ENCODE measurements around the gene HIVEP2. TPM values are rescaled to one million over a fixed set of nuclear protein-coding genes. Genes with fewer than 3 reads are reported as not detected.

The HIVEP2 gene
- total RNA-seq, 1 donor from 2014 or later: 26.6 TPM

- DNase-seq (ENCODE audit: low read depth): no peak
Measured at GRCh38 chr6:142844065-142844755, 100.8 kb downstream of the HIVEP2 start.

GRCh38 chr6:142843361-142843760 is 101.6 kb downstream of the HIVEP2 start:
- no peak for DNase-seq (ENCODE audit: low read depth)

GRCh38 chr6:142842418-142843261 is 102.3 kb downstream of the HIVEP2 start:
- DNase-seq (ENCODE audit: low read depth): no peak

- DNase-seq (ENCODE audit: low read depth): no peak
Measured at GRCh38 chr6:142841915-142842314, 103.1 kb downstream of the HIVEP2 start.

GRCh38 chr6:142839686-142840040 is 105.3 kb downstream of the HIVEP2 start:
- no peak for DNase-seq (ENCODE audit: low read depth)

- peak; percentile 97 for DNase-seq (ENCODE audit: low read depth)
Measured at GRCh38 chr6:142838821-142839685, 105.9 kb downstream of the HIVEP2 start.

GRCh38 chr6:142835787-142836535 is 109.0 kb downstream of the HIVEP2 start:
- DNase-seq (ENCODE audit: low read depth): no peak

- no peak for DNase-seq (ENCODE audit: low read depth)
Measured at GRCh38 chr6:142834853-142835252, 110.1 kb downstream of the HIVEP2 start.

- DNase-seq (ENCODE audit: low read depth): no peak
Measured at GRCh38 chr6:142833798-142834197, 111.2 kb downstream of the HIVEP2 start.

GRCh38 chr6:142833054-142833453 is 111.9 kb downstream of the HIVEP2 start:
- peak; percentile 95 for DNase-seq (ENCODE audit: low read depth)

GRCh38 chr6:142830807-142831206 is 114.2 kb downstream of the HIVEP2 start:
- no peak for DNase-seq (ENCODE audit: low read depth)

- DNase-seq (ENCODE audit: low read depth): no peak
Measured at GRCh38 chr6:142830116-142830710, 114.8 kb downstream of the HIVEP2 start.

- DNase-seq (ENCODE audit: low read depth): no peak
Measured at GRCh38 chr6:142829556-142829955, 115.4 kb downstream of the HIVEP2 start.

GRCh38 chr6:142827991-142828390 is 117.0 kb downstream of the HIVEP2 start:
- no peak for DNase-seq (ENCODE audit: low read depth)

- no peak for DNase-seq (ENCODE audit: low read depth)
Measured at GRCh38 chr6:142827369-142827768, 117.6 kb downstream of the HIVEP2 start.

- no peak for DNase-seq (ENCODE audit: low read depth)
Measured at GRCh38 chr6:142825760-142826159, 119.2 kb downstream of the HIVEP2 start.

GRCh38 chr6:142824426-142824825 is 120.5 kb downstream of the HIVEP2 start:
- no peak for DNase-seq (ENCODE audit: low read depth)

GRCh38 chr6:142823256-142823902 is 121.6 kb downstream of the HIVEP2 start:
- DNase-seq (ENCODE audit: low read depth): peak; percentile 57

- DNase-seq (ENCODE audit: low read depth): no peak
Measured at GRCh38 chr6:142822842-142823241, 122.1 kb downstream of the HIVEP2 start.

GRCh38 chr6:142822383-142822782 is 122.6 kb downstream of the HIVEP2 start:
- no peak for DNase-seq (ENCODE audit: low read depth)

GRCh38 chr6:142821860-142822259 is 123.1 kb downstream of the HIVEP2 start:
- no peak for DNase-seq (ENCODE audit: low read depth)

All from renal cortical epithelial cell (primary cell).